Chondrocyte (in vitro differentiated cells): ENCODE results near the gene SESN3. TPM values are rescaled to one million over a fixed set of nuclear protein-coding genes. Genes with fewer than 3 reads are reported as not detected.

Experiments used
- DNase-seq: peaks from one replicate; pipeline ENCODE4 v3.0.0; 2021; ENCODE audit warnings: mixed read lengths, low spot score
- H3K27ac Mint-ChIP-seq: one replicate; pipeline ENCODE4 v1.8.0; 2021; ENCODE audit warnings: mild to moderate bottlenecking, moderate library complexity, mixed read lengths; ENCODE audit not compliant: unreplicated experiment
- H3K27me3 Mint-ChIP-seq: 2 replicates; pipeline ENCODE4 v1.8.0; 2021; ENCODE audit warnings: low read depth, mixed read lengths
- H3K36me3 Mint-ChIP-seq: 2 replicates; pipeline ENCODE4 v1.8.0; 2021; ENCODE audit warnings: low read depth, mixed read lengths
- H3K4me1 Mint-ChIP-seq: 2 replicates; pipeline ENCODE4 v1.8.0; 2021; ENCODE audit warnings: low read depth, mild to moderate bottlenecking, mixed read lengths
- H3K4me3 Mint-ChIP-seq: one replicate; pipeline ENCODE4 v1.8.0; 2021; ENCODE audit warnings: mild to moderate bottlenecking, moderate library complexity, mixed read lengths; ENCODE audit not compliant: unreplicated experiment
- H3K9me3 Mint-ChIP-seq: 2 replicates; pipeline ENCODE4 v1.8.0; 2021; ENCODE audit warnings: low read depth, mixed read lengths
- total RNA-seq: library from RNA; stranded (reverse); gene quantifications from 3 replicates; pipeline ENCODE4 v1.2.1, GENCODE V29; 2021
- TF ChIP-seq, protein P1 (sequence below): fragments of 200-600 bp; sonication (generic); IDR thresholded peaks from 2 replicates; pipeline ENCODE4 v1.5.0; 2021; ENCODE audit warnings: antibody characterized with exemption, mild to moderate bottlenecking, moderate library complexity

The SESN3 gene
- total RNA-seq, 1 donor from 2014 or later = 104 TPM

DNA sequence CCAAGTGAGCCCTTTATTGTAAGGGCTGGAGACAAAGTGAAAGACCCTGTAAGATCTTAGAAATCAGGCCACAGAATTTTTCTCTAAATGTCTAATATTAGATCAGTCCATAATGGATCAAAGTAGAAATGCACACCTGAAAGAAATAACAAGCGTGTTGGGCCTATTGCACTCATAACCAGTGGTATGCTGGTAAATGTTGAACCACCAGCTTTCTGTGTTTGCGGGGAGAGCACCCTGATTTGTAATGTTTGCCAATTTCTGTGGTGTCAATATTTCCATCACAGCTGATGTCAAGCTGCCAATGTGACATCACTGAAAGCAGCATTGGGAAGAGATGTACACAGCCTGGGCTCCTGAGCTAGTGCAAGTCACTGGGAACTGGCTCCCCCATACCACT is 95.1 kb downstream of the SESN3 start:
- TF ChIP-seq, protein P1, sequence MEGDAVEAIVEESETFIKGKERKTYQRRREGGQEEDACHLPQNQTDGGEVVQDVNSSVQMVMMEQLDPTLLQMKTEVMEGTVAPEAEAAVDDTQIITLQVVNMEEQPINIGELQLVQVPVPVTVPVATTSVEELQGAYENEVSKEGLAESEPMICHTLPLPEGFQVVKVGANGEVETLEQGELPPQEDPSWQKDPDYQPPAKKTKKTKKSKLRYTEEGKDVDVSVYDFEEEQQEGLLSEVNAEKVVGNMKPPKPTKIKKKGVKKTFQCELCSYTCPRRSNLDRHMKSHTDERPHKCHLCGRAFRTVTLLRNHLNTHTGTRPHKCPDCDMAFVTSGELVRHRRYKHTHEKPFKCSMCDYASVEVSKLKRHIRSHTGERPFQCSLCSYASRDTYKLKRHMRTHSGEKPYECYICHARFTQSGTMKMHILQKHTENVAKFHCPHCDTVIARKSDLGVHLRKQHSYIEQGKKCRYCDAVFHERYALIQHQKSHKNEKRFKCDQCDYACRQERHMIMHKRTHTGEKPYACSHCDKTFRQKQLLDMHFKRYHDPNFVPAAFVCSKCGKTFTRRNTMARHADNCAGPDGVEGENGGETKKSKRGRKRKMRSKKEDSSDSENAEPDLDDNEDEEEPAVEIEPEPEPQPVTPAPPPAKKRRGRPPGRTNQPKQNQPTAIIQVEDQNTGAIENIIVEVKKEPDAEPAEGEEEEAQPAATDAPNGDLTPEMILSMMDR = no peak
- Mint-ChIP-seq H3K4me1 (peaks cover 32% of the 10 kb centered on the region), H3K36me3 (peaks cover 2% of the 10 kb centered on the region), H3K27me3 (no peaks in the 10 kb centered on the region), H3K27ac (no peak overlapping the region), H3K9me3 (no peaks in the 10 kb centered on the region), H3K4me3 (no peak overlapping the region)
- no peak for DNase-seq

DNA sequence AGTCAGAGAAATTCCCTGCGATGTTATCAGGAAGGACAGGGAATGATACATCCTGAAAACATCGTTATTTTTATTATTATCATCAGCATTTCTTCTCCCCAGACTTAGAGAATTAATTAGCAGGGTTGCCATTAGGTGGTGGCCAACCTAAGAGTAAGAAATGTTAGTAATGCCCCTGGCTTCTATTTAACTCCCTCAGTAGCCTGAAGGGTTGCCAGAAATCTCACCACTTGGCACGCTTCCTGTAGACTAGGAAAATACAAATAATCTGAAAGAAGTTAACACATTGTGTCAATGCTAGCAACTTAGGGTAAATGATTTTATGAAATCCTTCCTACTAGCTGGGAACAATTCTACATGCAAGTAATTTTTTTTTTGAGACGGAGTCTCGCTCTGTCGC is 95.8 kb downstream of the SESN3 start:
- Mint-ChIP-seq H3K27ac (no peak overlapping the region), H3K27me3 (no peaks in the 10 kb centered on the region), H3K4me3 (no peak overlapping the region), H3K4me1 (peaks cover 34% of the 10 kb centered on the region), H3K9me3 (no peaks in the 10 kb centered on the region), H3K36me3 (peaks cover 4% of the 10 kb centered on the region)
- TF ChIP-seq, protein P1 = no peak
- DNase-seq = no peak

DNA sequence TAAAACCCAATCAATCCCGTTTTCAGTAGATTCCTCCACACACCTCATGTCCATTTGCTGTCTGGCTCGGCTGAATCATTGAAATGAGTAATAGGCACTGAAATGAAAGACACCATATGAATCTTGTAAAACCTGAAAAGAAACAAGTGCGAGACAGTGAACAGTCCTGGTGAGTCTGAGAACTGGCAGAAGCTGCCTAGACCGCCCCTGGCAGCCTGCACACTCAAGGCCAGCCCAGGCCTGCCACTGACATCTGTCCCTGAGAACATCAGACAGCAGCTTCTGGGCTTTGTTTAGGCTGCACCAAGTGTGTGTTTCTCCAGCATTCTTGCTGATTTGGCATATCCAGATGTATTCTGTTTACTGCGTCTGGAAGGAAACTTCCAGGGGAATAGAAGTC is 96.5 kb downstream of the SESN3 start:
- Mint-ChIP-seq H3K36me3 (peaks cover 6% of the 10 kb centered on the region), H3K27ac (peak overlapping the region; percentile 22), H3K4me1 (peaks cover 41% of the 10 kb centered on the region), H3K27me3 (no peaks in the 10 kb centered on the region), H3K9me3 (no peaks in the 10 kb centered on the region), H3K4me3 (no peak overlapping the region)
- no peak for DNase-seq
- TF ChIP-seq, protein P1 = no peak

DNA sequence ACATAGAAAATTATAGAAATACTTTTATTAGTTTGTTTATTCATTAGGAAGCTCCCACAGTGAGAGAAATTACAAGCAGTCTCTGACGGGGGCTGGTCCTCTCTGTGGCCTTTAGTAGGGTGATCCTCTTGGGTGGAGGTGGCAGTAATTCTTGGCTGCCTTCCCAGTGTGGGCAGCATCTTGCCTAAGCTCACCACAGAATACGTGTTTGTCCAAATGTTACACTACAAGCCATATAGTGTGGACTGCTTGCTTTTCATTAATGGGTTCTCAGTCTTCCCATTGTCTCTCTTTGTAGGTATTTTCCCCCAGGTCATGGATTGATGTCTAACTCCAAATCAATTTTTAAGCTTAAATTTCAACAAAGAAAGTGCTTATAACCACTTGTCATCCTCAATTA is 98.0 kb downstream of the SESN3 start:
- Mint-ChIP-seq H3K9me3 (no peaks in the 10 kb centered on the region), H3K27ac (no peak overlapping the region), H3K27me3 (no peaks in the 10 kb centered on the region), H3K4me1 (peaks cover 40% of the 10 kb centered on the region), H3K4me3 (no peak overlapping the region), H3K36me3 (peaks cover 10% of the 10 kb centered on the region)
- TF ChIP-seq, protein P1 = no peak
- DNase-seq = no peak

DNA sequence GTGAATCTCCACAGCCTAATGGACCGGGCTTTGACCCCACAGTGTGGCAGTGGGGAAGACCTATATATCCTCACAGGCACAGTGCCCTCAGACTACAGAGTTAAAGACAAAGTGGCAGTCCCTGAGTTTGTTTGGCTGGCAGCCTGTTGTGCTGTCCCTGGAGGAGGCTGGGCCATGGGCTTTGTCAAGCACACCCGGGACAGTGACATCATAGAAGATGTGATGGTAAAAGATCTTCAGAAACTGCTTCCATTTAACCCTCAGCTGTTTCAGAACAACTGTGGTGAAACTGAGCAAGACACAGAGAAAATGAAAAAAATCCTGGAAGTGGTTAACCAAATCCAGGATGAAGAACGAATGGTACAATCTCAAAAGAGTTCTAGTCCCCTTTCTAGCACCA is 102.4 kb downstream of the SESN3 start:
- H3K36me3 Mint-ChIP-seq = peaks cover 10% of the 10 kb centered on the region
- no peaks in the 10 kb centered on the region for H3K9me3 Mint-ChIP-seq

More for the DNA sequence above, 102.4 kb downstream of the SESN3 start:
- Mint-ChIP-seq H3K27ac (no peak overlapping the region), H3K4me3 (no peak overlapping the region), H3K27me3 (no peaks in the 10 kb centered on the region), H3K4me1 (peaks cover 24% of the 10 kb centered on the region)
- TF ChIP-seq, protein P1 = no peak
- no peak for DNase-seq
